ENCODE measurements around the gene TRPC6. TPM values are rescaled to one million over a fixed set of nuclear protein-coding genes. Genes with fewer than 3 reads are reported as not detected.

The TRPC6 gene
- polyA plus RNA-seq, 1 donor from 2014 or later = not detected

DNA sequence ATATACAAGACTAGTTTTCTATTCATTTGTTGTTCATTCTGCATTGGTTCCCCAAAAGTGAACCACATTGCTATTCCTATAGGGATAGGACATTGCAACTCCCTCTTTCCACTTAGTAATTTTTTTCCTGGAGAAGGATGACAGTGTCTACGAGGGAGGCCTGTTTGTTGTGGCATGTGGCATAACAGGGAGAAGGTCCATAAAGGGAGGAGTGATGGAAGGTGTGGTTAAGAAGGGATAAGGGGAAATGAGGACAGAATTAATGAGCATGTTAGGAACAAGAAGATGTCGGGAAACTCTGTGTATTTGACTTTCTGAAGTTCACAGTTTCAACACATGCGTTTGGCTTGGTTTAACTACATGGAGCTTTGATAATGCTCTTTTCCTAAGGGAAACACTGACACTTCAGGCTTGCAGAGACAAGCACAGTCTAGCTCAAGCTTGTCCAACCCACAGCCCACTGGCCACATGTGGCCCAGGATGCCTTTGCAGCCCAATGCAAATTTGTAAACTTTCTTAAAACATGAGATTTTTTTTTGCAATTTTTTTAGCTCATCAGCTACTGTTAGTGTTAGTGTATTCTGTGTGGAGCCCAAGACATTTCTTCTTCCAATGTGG is 149.7 kb downstream of the TRPC6 start:
- Mint-ChIP-seq H3K9me3 (peaks cover 0 to 8% (median 3%) of the 10 kb centered on the region in 3 donors), H3K4me1 (no peaks in the 10 kb centered on the region), H3K27me3 (peaks cover 12% of the 10 kb centered on the region), H3K36me3 (no peaks in the 10 kb centered on the region), H3K4me3 (no peak overlapping the region), H3K27ac (no peak overlapping the region)

DNA sequence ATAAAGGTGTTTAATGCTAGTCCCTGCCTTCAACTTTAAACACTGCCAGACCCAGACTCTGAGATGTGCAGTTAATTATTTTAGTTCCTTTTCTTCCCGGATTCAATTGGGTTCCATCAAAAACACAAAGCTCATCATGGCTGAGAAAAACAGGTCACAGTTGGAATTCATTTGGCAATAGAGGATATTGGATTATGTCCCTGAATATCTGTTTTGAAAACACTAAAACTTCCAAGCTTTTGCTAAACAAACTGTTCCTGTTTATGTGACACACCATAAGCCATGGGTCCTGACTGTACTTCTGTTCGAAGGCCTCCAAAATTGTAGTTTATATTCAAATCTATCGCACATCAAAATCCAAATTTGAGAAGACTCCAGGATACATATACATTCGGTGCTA is 150.7 kb downstream of the TRPC6 start:
- Mint-ChIP-seq H3K9me3 (peaks cover 2 to 8% (median 8%) of the 10 kb centered on the region in 3 donors), H3K27me3 (peaks cover 10% of the 10 kb centered on the region), H3K4me1 (no peaks in the 10 kb centered on the region), H3K4me3 (no peak overlapping the region), H3K36me3 (no peaks in the 10 kb centered on the region), H3K27ac (no peak overlapping the region)

DNA sequence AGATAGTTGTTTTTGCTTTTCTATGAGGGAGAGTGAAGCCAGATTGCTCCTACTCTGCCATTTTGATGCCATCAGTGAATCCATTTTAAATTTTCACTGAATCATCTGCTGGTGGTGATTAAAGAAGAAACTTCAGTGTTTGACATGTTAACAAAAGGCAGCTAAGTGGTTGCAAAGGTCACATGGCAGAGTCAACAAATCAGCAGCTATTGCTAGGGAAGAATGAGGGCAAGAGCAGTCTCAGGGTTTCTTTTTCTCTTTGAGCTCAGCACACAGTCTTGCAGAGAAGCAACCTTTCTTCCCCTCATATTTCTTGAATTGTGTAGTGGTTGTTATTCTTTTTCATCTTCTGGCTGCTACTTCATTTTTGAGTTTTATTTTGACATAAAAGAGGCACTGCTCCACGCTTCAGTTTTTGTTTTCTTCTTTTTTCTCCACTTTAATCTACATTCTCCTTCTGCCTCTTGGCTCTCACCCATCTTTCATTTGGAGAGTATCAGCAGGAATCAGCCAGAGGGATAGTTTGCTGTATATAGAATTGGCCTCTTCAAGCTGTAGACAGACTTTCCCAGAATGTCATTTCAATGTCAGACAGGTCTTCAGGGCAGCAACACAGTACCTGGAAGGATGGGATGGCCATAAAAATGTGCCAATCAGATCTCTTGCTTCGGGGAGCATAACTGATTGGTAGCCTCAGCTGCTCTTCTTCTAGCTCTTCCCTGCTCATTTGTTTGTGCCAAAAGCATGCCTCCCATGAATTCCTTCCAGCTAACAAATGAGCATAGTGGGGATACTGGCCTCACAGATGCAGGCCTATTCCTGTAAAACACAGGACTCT is 153.9 kb downstream of the TRPC6 start:
- Mint-ChIP-seq H3K27ac (no peak overlapping the region), H3K36me3 (peaks cover 2% of the 10 kb centered on the region), H3K27me3 (peaks cover 5% of the 10 kb centered on the region), H3K9me3 (peaks cover 3 to 17% (median 8%) of the 10 kb centered on the region in 3 donors), H3K4me3 (no peak overlapping the region), H3K4me1 (no peaks in the 10 kb centered on the region)

GRCh38 chr11:101428918-101429317 is 154.9 kb downstream of the TRPC6 start:
- Mint-ChIP-seq H3K4me1 (no peaks in the 10 kb centered on the region), H3K27me3 (peaks cover 4% of the 10 kb centered on the region), H3K36me3 (peaks cover 2% of the 10 kb centered on the region), H3K9me3 (peaks cover 3 to 17% (median 8%) of the 10 kb centered on the region in 3 donors), H3K27ac (no peak overlapping the region), H3K4me3 (no peak overlapping the region)

GRCh38 chr11:101407324-101407723 is 176.5 kb downstream of the TRPC6 start:
- no peaks in the 10 kb centered on the region for H3K4me1 Mint-ChIP-seq
- H3K4me3 Mint-ChIP-seq = no peak overlapping the region
- H3K27ac Mint-ChIP-seq = no peak overlapping the region
- no peaks in the 10 kb centered on the region for H3K27me3 Mint-ChIP-seq
- peaks cover 0 to 2% (median 0%) of the 10 kb centered on the region in 3 donors for H3K9me3 Mint-ChIP-seq
- no peaks in the 10 kb centered on the region for H3K36me3 Mint-ChIP-seq
